Stimulated activated naive B cell treated with anti-CD40 and anti-IgM and Interleukin-4, amounts not matched to agents 10 μg/mL and 1 μg/mL and 100 μg/mL, for 72 hours (primary cell): ENCODE measurements around the gene GGCT.

Experiments
- ATAC-seq, 2 donors: fragments of 150-1000 bp; cut with Tn5 transposase; replicated peaks; 2 replicates each; pipeline ENCODE4 v1.10.0; 2021; ENCODE audit warnings: moderate library complexity in 1 of 2
- DNase-seq: peaks from one replicate; pipeline ENCODE4 v3.0.0; 2021
- H3K27ac Mint-ChIP-seq: one replicate; pipeline ENCODE4 v1.8.0; 2022; ENCODE audit warnings: mild to moderate bottlenecking, mixed read lengths
- H3K27me3 Mint-ChIP-seq, 2 donors: one replicate each; pipeline ENCODE4 v1.8.0; 2022; ENCODE audit warnings: mixed read lengths in 2 of 2
- H3K36me3 Mint-ChIP-seq, 2 donors: one replicate each; pipeline ENCODE4 v1.8.0; 2022; ENCODE audit warnings: mixed read lengths in 2 of 2, mild to moderate bottlenecking in 1 of 2
- H3K4me1 Mint-ChIP-seq, 2 donors: one replicate each; pipeline ENCODE4 v1.8.0; 2022; ENCODE audit warnings: mixed read lengths in 2 of 2, mild to moderate bottlenecking in 1 of 2
- H3K4me3 Mint-ChIP-seq, 2 donors: one replicate each; pipeline ENCODE4 v1.8.0; 2022; ENCODE audit warnings: mild to moderate bottlenecking in 2 of 2, mixed read lengths in 2 of 2, moderate library complexity in 1 of 2
- H3K9me3 Mint-ChIP-seq, 2 donors: one replicate each; pipeline ENCODE4 v1.8.0; 2022; ENCODE audit warnings: mixed read lengths in 2 of 2, mild to moderate bottlenecking in 1 of 2

The GGCT gene

GRCh38 chr7:30451539-30452279 is 52.9 kb downstream of the GGCT start:
- Mint-ChIP-seq H3K4me3 (no peak overlapping the region), H3K36me3 (peaks cover 25 to 33% of the 10 kb centered on the region in 2 donors), H3K9me3 (no peaks in the 10 kb centered on the region), H3K4me1 (no peaks in the 10 kb centered on the region), H3K27me3 (no peaks in the 10 kb centered on the region), H3K27ac (no peak overlapping the region)
- no peak for ATAC-seq
- DNase-seq: no peak

- Mint-ChIP-seq H3K4me3 (no peak overlapping the region), H3K27ac (no peak overlapping the region), H3K4me1 (peaks cover 2 to 6% of the 10 kb centered on the region in 2 donors), H3K36me3 (peaks cover 28 to 30% of the 10 kb centered on the region in 2 donors), H3K9me3 (no peaks in the 10 kb centered on the region), H3K27me3 (no peaks in the 10 kb centered on the region)
- ATAC-seq (no peak), DNase-seq (no peak)
Observed at GRCh38 chr7:30450983-30451497, 53.6 kb downstream of the GGCT start.

DNA sequence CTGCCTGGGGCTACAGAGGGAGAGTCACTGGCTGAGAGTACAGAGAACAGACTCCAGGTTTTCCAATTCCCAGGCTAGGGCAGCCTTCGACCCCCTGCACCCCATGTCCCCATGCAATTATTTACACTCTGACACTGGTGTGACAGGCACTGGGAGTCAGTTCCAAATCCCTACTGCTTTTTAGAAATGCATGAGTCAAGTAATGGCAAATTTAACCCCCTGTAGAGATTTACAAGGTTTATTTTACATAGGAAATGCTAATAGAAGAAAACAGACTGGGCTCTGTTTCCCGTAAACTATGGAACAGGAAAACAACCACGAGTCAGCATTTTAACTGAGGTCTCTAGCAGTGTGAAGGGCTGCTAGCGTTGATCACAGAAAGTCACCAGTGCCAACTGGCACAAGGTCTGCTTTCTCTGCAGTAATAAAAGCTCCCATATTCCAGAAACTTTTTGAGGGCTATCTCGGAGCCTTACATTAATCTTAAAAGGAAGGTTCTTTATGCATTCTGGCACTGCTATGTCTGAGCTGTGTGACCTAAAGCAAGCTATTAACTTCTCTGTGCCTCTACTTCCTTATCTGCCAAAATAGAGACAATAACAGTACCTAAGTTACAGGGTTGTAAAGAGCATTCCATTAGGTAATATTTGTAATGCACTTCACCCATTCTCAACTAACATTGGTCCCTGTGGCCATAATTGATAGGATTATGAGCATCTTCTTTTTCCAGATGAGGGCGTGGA is 54.2 kb downstream of the GGCT start:
- Mint-ChIP-seq H3K9me3 (no peaks in the 10 kb centered on the region), H3K36me3 (peaks cover 30 to 33% of the 10 kb centered on the region in 2 donors), H3K4me3 (no peak overlapping the region), H3K27ac (no peak overlapping the region), H3K4me1 (peaks cover 4 to 9% of the 10 kb centered on the region in 2 donors), H3K27me3 (no peaks in the 10 kb centered on the region)
- ATAC-seq: no peak
- DNase-seq: no peak

- Mint-ChIP-seq H3K4me1 (peaks cover 4 to 9% of the 10 kb centered on the region in 2 donors), H3K36me3 (peaks cover 25 to 26% of the 10 kb centered on the region in 2 donors)
- no peak for ATAC-seq
Observed at GRCh38 chr7:30448461-30449189, 56.0 kb downstream of the GGCT start.

GRCh38 chr7:30447466-30447865 is 57.2 kb downstream of the GGCT start:
- no peak for ATAC-seq
- H3K27me3 Mint-ChIP-seq: no peaks in the 10 kb centered on the region
- no peak overlapping the region for H3K27ac Mint-ChIP-seq
- H3K36me3 Mint-ChIP-seq: peaks cover 17 to 20% of the 10 kb centered on the region in 2 donors
- peaks cover 4 to 9% of the 10 kb centered on the region in 2 donors for H3K4me1 Mint-ChIP-seq
- DNase-seq: no peak
- H3K9me3 Mint-ChIP-seq: no peaks in the 10 kb centered on the region
- no peak overlapping the region for H3K4me3 Mint-ChIP-seq

More at GRCh38 chr7:30448461-30449189, 56.0 kb downstream of the GGCT start:
- Mint-ChIP-seq H3K27me3 (no peaks in the 10 kb centered on the region), H3K4me3 (no peak overlapping the region), H3K27ac (no peak overlapping the region), H3K9me3 (no peaks in the 10 kb centered on the region)
- no peak for DNase-seq
